Ascending aorta (tissue), 2 donors: ENCODE measurements around the gene VSNL1. TPM values are rescaled to one million over a fixed set of nuclear protein-coding genes. Genes with fewer than 3 reads are reported as not detected.

Experiments
- DNase-seq, 2 donors: peaks; one replicate each; pipeline ENCODE4 v3.0.0-alpha.2; 2019; ENCODE audit warnings: low spot score in 2 of 2
- H3K27ac ChIP-seq, 2 donors: fragments of 200-600 bp; sonication (generic); one replicate each; pipeline ENCODE4 v1.5.1; 2016 to 2017; ENCODE audit warnings: mild to moderate bottlenecking in 1 of 2
- H3K27me3 ChIP-seq: fragments of 200-600 bp; sonication (generic); one replicate; pipeline ENCODE4 v1.5.1; 2017
- H3K36me3 ChIP-seq, 2 donors: fragments of 200-600 bp; sonication (generic); one replicate each; pipeline ENCODE4 v1.5.1; 2016
- H3K4me1 ChIP-seq, 2 donors: fragments of 200-600 bp; sonication (generic); one replicate each; pipeline ENCODE4 v1.5.1; 2016 to 2017; ENCODE audit warnings: mild to moderate bottlenecking in 1 of 2
- H3K4me3 ChIP-seq, 2 donors: fragments of 200-600 bp; sonication (generic); one replicate each; pipeline ENCODE4 v1.5.1; 2016 to 2017; ENCODE audit warnings: mild to moderate bottlenecking in 1 of 2
- H3K9me3 ChIP-seq, 2 donors: fragments of 200-600 bp; sonication (generic); one replicate each; pipeline ENCODE4 v1.5.1; 2016
- CTCF ChIP-seq, 3 experiments: fragments of 200-600 bp in 2 of 3; fragments of 450-650 bp in 1 of 3; sonication (generic) in 2 of 3; IDR thresholded peaks; one replicate each; pipeline ENCODE4 v1.5.1; 2016 to 2019; ENCODE audit warnings: antibody characterized with exemption in 3 of 3, mild to moderate bottlenecking in 1 of 3, moderate library complexity in 1 of 3
- intact Hi-C: fragments of 100-400 bp; cut with DNase I; formaldehyde crosslinking; loops from one replicate; pipeline ENCODE4 v1.15.1; 2023
- total RNA-seq: library from RNA; depleted of rRNA; stranded (reverse); fragments of >200 nt; gene quantifications from one replicate; pipeline ENCODE4 v1.1.0, GENCODE V29; 2016

VSNL1 gene
- total RNA-seq, 1 donor from 2014 or later = not detected

GRCh38 chr2:17646838-17647701 is 106.6 kb downstream of the VSNL1 start:
- intact Hi-C loops = no loop called here
- no peak overlapping the region for H3K4me3 ChIP-seq
- H3K9me3 ChIP-seq = no peaks in the 10 kb centered on the region
- no peak for DNase-seq
- no peaks in the 10 kb centered on the region for H3K36me3 ChIP-seq
- no peak overlapping the region for H3K27ac ChIP-seq
- no peaks in the 10 kb centered on the region for H3K4me1 ChIP-seq
- TF ChIP-seq CTCF (IDR thresholded peaks at IDR 0.05) = no peak
- H3K27me3 ChIP-seq = no peaks in the 10 kb centered on the region

GRCh38 chr2:17648581-17648980 is 108.1 kb downstream of the VSNL1 start:
- intact Hi-C loops = no loop called here
- no peak overlapping the region for H3K27ac ChIP-seq

GRCh38 chr2:17649026-17649425 is 108.5 kb downstream of the VSNL1 start:
- Histone ChIP-seq H3K27me3 (no peaks in the 10 kb centered on the region), H3K36me3 (no peaks in the 10 kb centered on the region), H3K4me1 (no peaks in the 10 kb centered on the region), H3K4me3 (no peak overlapping the region), H3K27ac (no peak overlapping the region), H3K9me3 (no peaks in the 10 kb centered on the region)
- intact Hi-C loops = no loop called here
- no peak for DNase-seq
- no peak for TF ChIP-seq CTCF (IDR thresholded peaks at IDR 0.05)

More at GRCh38 chr2:17648581-17648980, 108.1 kb downstream of the VSNL1 start:
- Histone ChIP-seq H3K36me3 (no peaks in the 10 kb centered on the region), H3K27me3 (no peaks in the 10 kb centered on the region), H3K4me3 (no peak overlapping the region), H3K4me1 (no peaks in the 10 kb centered on the region), H3K9me3 (no peaks in the 10 kb centered on the region)
- no peak for TF ChIP-seq CTCF (IDR thresholded peaks at IDR 0.05)
- no peak for DNase-seq

- H3K36me3 ChIP-seq = no peaks in the 10 kb centered on the region
- no peaks in the 10 kb centered on the region for H3K27me3 ChIP-seq
- no peak overlapping the region for H3K27ac ChIP-seq
- intact Hi-C loops = no loop called here
- no peak for TF ChIP-seq CTCF (IDR thresholded peaks at IDR 0.05)
- no peaks in the 10 kb centered on the region for H3K9me3 ChIP-seq
- H3K4me3 ChIP-seq = no peak overlapping the region
- DNase-seq = no peak
- no peaks in the 10 kb centered on the region for H3K4me1 ChIP-seq
Observed at GRCh38 chr2:17652681-17653394, 112.3 kb downstream of the VSNL1 start.

- intact Hi-C loops = no loop called here
- no peaks in the 10 kb centered on the region for H3K9me3 ChIP-seq
- H3K27ac ChIP-seq = no peak overlapping the region
- no peak for TF ChIP-seq CTCF (IDR thresholded peaks at IDR 0.05)
- H3K27me3 ChIP-seq = no peaks in the 10 kb centered on the region
- no peak for DNase-seq
- no peaks in the 10 kb centered on the region for H3K36me3 ChIP-seq
- no peaks in the 10 kb centered on the region for H3K4me1 ChIP-seq
- no peak overlapping the region for H3K4me3 ChIP-seq
Observed at GRCh38 chr2:17657759-17658158, 117.3 kb downstream of the VSNL1 start.
